Measurements from ENCODE around the gene PCDH9. TPM values are rescaled to one million over a fixed set of nuclear protein-coding genes. Genes with fewer than 3 reads are reported as not detected.

Gene PCDH9
- total RNA-seq, 1 donor from 2014 or later, result 10.4 TPM

GRCh38 chr13:66468656-66469055 is 761.5 kb downstream of the PCDH9 start:
- Mint-ChIP-seq H3K9me3 (ENCODE audit: unreplicated experiment) (no peaks in the 10 kb centered on the region), H3K4me1 (ENCODE audit: low read depth, unreplicated experiment) (no peaks in the 10 kb centered on the region), H3K36me3 (ENCODE audit: low read depth, unreplicated experiment) (no peaks in the 10 kb centered on the region), H3K27ac (ENCODE audit: unreplicated experiment) (no peak overlapping the region), H3K27me3 (ENCODE audit: low read depth, unreplicated experiment) (no peaks in the 10 kb centered on the region), H3K4me3 (ENCODE audit: unreplicated experiment) (no peak overlapping the region)
- no peaks in the 10 kb centered on the region for H3K79me2 ChIP-seq (ENCODE audit: insufficient read depth, low read length)
- H3K27me3 ChIP-seq (ENCODE audit: insufficient read depth, low read length), result no peaks in the 10 kb centered on the region
- H3K9ac ChIP-seq (ENCODE audit: low read length), result no peak overlapping the region
- peak; percentile 2 for DNase-seq (ENCODE audit: low read depth)
- no peak overlapping the region for H3K4me3 ChIP-seq (ENCODE audit: insufficient read depth, low read depth, low read length)
- no peak for TF ChIP-seq EZH2 (IDR thresholded peaks at IDR 0.05; ENCODE audit: insufficient read depth, low read length)
- TF ChIP-seq, protein P1, sequence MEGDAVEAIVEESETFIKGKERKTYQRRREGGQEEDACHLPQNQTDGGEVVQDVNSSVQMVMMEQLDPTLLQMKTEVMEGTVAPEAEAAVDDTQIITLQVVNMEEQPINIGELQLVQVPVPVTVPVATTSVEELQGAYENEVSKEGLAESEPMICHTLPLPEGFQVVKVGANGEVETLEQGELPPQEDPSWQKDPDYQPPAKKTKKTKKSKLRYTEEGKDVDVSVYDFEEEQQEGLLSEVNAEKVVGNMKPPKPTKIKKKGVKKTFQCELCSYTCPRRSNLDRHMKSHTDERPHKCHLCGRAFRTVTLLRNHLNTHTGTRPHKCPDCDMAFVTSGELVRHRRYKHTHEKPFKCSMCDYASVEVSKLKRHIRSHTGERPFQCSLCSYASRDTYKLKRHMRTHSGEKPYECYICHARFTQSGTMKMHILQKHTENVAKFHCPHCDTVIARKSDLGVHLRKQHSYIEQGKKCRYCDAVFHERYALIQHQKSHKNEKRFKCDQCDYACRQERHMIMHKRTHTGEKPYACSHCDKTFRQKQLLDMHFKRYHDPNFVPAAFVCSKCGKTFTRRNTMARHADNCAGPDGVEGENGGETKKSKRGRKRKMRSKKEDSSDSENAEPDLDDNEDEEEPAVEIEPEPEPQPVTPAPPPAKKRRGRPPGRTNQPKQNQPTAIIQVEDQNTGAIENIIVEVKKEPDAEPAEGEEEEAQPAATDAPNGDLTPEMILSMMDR (IDR thresholded peaks at IDR 0.05; ENCODE audit: insufficient read depth, low read depth, low read length), result no peak
- no peaks in the 10 kb centered on the region for H3K4me1 ChIP-seq (ENCODE audit: insufficient read depth, low read length)
- no peak for FAIRE-seq
- no peak overlapping the region for H3K4me2 ChIP-seq (ENCODE audit: low read length)
- no peaks in the 10 kb centered on the region for H4K20me1 ChIP-seq (ENCODE audit: insufficient read depth, low read length)
- H3K9me3 ChIP-seq (ENCODE audit: insufficient read depth, low read depth, low read length), result no peaks in the 10 kb centered on the region
- H2AFZ ChIP-seq (ENCODE audit: low read depth, low read length), result no peak overlapping the region
- no peaks in the 10 kb centered on the region for H3K36me3 ChIP-seq (ENCODE audit: insufficient read depth, low read length)
- no peak overlapping the region for H3K27ac ChIP-seq (ENCODE audit: low read depth, low read length)

DNA sequence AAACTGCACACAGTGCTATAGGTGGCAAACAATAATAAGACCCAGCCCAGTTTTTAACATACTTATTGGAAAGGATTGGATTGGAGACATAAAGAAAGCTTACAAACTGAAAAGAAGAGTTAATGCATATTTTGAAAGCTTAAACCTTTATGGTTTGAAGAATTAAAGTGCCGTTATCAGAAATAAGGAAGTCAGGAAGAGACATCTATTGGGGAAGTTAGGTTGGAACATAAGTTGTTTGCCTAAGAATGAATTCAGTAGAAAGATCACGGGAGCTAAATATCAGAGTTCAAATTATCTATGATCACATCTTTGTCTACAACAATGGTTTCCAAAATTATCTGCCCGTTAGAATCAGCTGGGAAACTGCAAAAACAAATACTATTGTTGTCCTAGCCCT is 767.9 kb downstream of the PCDH9 start:
- Mint-ChIP-seq H3K9me3 (ENCODE audit: unreplicated experiment) (no peaks in the 10 kb centered on the region), H3K36me3 (ENCODE audit: low read depth, unreplicated experiment) (no peaks in the 10 kb centered on the region), H3K27me3 (ENCODE audit: low read depth, unreplicated experiment) (no peaks in the 10 kb centered on the region), H3K27ac (ENCODE audit: unreplicated experiment) (no peak overlapping the region), H3K4me3 (ENCODE audit: unreplicated experiment) (no peak overlapping the region), H3K4me1 (ENCODE audit: low read depth, unreplicated experiment) (no peaks in the 10 kb centered on the region)
- Histone ChIP-seq H3K4me3 (ENCODE audit: insufficient read depth, low read depth, low read length) (no peak overlapping the region), H3K79me2 (ENCODE audit: insufficient read depth, low read length) (no peaks in the 10 kb centered on the region), H3K9ac (ENCODE audit: low read length) (no peak overlapping the region), H3K27me3 (ENCODE audit: insufficient read depth, low read length) (no peaks in the 10 kb centered on the region), H2AFZ (ENCODE audit: low read depth, low read length) (no peak overlapping the region), H3K4me2 (ENCODE audit: low read length) (no peak overlapping the region), H3K36me3 (ENCODE audit: insufficient read depth, low read length) (no peaks in the 10 kb centered on the region), H3K4me1 (ENCODE audit: insufficient read depth, low read length) (no peaks in the 10 kb centered on the region), H4K20me1 (ENCODE audit: insufficient read depth, low read length) (no peaks in the 10 kb centered on the region), H3K9me3 (ENCODE audit: insufficient read depth, low read depth, low read length) (no peaks in the 10 kb centered on the region), H3K27ac (ENCODE audit: low read depth, low read length) (no peak overlapping the region)
- DNase-seq (ENCODE audit: low read depth) (no peak), FAIRE-seq (no peak)
- no peak for TF ChIP-seq EZH2 (IDR thresholded peaks at IDR 0.05; ENCODE audit: insufficient read depth, low read length)
- TF ChIP-seq, protein P1 (IDR thresholded peaks at IDR 0.05; ENCODE audit: insufficient read depth, low read depth, low read length), result no peak

DNA sequence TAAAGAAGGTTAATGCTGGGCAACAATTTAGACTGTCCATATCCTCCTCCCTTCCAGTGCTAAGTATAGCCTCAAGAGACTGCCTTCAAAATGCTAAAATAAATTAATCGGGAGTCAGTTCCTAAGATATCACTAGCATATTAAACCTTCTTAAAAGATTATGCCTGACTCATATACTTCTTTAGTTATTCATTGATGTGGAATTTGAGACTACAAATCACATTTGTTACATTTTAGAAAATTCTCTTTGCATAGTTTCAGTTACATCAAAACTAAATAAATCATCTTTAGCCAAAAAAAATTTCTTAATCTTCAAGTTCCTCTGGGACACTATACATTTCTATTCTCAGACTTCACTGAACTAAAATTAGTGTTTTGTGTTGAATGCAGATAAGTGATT is 769.1 kb downstream of the PCDH9 start:
- no peak overlapping the region for H3K4me2 ChIP-seq (ENCODE audit: low read length)
- no peaks in the 10 kb centered on the region for H3K36me3 Mint-ChIP-seq (ENCODE audit: low read depth, unreplicated experiment)
- H3K27ac Mint-ChIP-seq (ENCODE audit: unreplicated experiment), result no peak overlapping the region
- no peaks in the 10 kb centered on the region for H3K27me3 Mint-ChIP-seq (ENCODE audit: low read depth, unreplicated experiment)
- no peak overlapping the region for H3K9ac ChIP-seq (ENCODE audit: low read length)
- no peak overlapping the region for H3K4me3 Mint-ChIP-seq (ENCODE audit: unreplicated experiment)
- no peak overlapping the region for H3K27ac ChIP-seq (ENCODE audit: low read depth, low read length)
- no peak overlapping the region for H3K4me3 ChIP-seq (ENCODE audit: insufficient read depth, low read depth, low read length)
- H3K4me1 Mint-ChIP-seq (ENCODE audit: low read depth, unreplicated experiment), result no peaks in the 10 kb centered on the region
- TF ChIP-seq EZH2 (IDR thresholded peaks at IDR 0.05; ENCODE audit: insufficient read depth, low read length), result no peak
- TF ChIP-seq, protein P1 (IDR thresholded peaks at IDR 0.05; ENCODE audit: insufficient read depth, low read depth, low read length), result no peak
- H3K36me3 ChIP-seq (ENCODE audit: insufficient read depth, low read length), result no peaks in the 10 kb centered on the region
- H3K9me3 ChIP-seq (ENCODE audit: insufficient read depth, low read depth, low read length), result no peaks in the 10 kb centered on the region
- no peaks in the 10 kb centered on the region for H3K79me2 ChIP-seq (ENCODE audit: insufficient read depth, low read length)
- no peaks in the 10 kb centered on the region for H3K9me3 Mint-ChIP-seq (ENCODE audit: unreplicated experiment)
- no peak for FAIRE-seq
- no peaks in the 10 kb centered on the region for H3K4me1 ChIP-seq (ENCODE audit: insufficient read depth, low read length)
- H3K27me3 ChIP-seq (ENCODE audit: insufficient read depth, low read length), result no peaks in the 10 kb centered on the region
- no peaks in the 10 kb centered on the region for H4K20me1 ChIP-seq (ENCODE audit: insufficient read depth, low read length)
- DNase-seq (ENCODE audit: low read depth), result peak; percentile 52
- no peak overlapping the region for H2AFZ ChIP-seq (ENCODE audit: low read depth, low read length)

Measured in astrocyte (in vitro differentiated cells and primary cell).